ENCODE data around the gene RNF157.

The RNF157 gene

DNA sequence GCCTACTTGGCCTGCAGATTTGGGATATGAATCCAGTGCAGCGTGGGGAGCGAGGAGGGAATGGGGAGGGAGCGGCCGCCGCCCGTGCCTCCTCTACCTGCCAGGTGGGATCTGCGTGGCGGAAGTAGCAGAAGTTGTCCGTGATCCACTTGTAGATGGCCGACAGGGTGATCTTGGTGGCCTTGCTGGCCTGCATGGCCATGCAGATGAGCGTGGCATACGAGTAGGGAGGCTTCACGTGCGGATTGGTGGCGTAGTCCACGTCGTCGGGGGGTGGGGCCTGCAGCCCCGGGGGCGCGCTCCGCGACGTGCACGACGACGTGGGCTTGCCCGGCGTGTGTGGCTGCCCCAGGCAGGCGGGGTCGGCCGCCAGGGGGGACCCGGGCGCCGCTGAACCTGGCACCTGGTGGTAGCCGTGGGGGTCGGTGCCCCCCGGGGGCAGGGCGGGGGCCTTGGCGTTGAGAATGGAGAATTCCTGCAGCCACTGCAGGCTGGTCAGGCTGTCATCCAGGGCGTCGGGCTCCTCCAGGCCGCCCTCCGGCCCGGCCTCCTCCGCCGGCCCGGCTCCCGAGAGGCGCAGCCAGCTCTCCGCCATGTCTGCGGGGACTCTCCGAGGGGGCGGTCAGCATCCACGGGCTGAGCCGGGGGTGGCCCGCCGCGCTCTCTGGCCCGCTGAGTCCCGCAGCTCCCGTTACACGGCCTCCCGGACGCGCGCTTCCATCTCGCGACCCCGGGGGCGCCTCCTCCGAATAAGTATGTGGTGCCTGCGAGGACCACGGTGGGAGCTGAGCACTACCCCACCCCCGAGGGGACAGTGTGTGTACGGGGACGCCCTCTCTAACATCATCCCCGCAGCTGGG is 100.3 kb downstream of the RNF157 start:
- peak; percentile 44 for DNase-seq

GRCh38 chr17:76138896-76139752 is 101.2 kb downstream of the RNF157 start:
- no peak for DNase-seq

DNA sequence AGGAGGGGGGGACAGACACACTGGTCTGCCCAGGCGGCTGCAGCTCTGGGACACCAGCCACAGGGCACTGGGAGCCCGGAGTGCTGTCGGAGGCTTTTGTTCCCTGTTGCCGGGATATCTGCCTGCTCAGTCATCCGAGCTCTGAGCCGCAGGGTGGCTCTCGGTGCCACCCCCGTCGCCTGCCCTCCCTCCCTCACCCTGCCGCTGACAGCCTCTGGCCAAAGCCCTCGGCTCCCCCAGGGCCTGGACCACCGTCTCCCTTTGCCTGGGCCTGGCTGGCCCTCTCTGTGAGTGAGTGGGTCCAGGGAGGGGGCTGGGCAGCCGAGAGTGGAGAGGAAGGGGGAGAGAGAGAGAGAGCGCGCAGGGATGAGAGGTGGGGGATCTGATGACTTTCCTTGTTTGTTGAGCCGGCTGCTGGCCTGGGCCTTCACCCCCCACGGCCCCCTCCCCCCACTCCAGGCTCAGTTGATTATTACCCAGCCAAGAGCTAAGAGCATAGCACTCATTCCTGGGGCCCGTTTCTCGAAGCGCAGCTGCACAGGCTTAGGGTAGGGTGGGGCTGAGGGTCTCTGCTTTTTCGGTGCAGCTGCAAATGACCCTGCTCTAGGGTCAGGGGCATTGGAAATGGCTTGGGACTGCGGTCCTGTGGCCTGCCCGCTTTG is 101.9 kb downstream of the RNF157 start:
- no peak for DNase-seq

GRCh38 chr17:76137351-76138233 is 102.7 kb downstream of the RNF157 start:
- DNase-seq: no peak

- DNase-seq: no peak
Measured at GRCh38 chr17:76137001-76137350, 103.3 kb downstream of the RNF157 start.

DNA sequence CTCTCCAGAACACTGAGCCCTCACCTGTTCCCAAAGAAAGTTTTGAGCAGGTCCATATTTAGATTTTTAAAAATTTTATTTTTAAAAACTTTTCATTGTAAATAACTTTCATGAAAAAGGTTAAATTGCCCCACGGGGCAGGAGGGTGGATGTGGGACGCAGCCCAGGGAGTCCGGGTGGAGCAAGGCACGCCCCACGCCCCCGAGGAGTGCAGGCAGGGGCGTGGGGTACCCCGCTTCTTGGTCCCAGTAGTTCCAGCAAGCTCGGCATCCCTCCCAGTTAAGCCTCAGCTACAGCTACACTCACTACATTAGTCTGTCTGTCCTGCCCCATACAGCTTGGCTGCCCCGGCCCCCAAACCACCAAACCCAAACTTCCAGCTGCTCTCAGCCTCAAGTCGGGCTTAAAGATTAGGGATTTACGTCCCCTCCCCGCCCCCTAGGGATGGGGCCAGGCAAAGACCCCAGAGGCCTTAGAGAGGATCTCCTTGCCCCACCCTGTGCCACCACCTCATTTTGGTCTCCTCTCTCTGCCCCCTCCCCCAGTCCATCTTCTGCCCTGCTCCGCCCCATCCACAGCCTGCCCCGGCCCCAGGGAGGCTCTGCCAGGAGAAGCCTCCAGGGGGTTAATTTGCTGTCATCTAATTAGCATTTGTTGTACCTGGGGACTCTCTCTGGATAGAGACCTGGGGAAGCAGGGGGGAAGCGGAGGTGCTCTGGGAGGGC is 103.9 kb downstream of the RNF157 start:
- no peak for DNase-seq

GRCh38 chr17:76135810-76136188 is 104.5 kb downstream of the RNF157 start:
- no peak for DNase-seq

- DNase-seq: no peak
Measured at GRCh38 chr17:76134911-76135809, 105.1 kb downstream of the RNF157 start.

DNA sequence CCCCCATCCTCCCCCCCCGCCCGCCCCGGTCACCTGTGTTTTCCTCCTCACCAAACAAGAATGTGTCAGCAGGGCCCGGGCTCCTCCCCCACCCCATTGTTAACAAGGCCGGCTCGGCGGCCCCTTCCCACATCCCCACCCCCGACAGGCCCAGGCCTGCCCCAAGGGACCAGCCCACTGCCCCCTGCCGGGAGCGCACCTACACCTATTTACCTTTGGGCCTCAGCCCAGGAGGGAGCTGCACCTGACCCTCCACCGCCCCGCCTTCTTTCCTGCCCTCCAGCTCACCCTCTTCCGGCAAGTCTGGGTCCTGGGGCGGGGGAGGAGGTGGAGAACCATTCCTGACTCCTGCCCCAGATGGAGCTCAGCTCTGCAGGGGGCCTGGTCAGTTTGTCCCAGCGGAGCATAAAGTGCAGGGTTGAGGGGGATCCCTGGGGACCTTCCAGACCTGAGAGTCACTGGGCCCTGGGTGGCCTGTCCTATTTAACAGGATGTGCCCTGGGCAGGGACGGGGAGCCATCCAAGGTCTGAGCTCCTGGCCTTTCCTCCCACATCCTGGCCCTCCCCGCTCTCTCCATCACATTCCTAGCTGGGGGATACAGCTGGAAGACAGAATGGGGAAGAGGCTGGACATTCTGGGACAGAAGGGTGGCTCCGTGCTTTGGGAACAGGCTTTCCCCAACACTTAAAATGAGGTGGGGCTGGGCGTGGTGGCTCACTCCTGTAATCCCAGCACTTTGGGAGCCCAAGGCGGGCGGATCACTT is 107.5 kb downstream of the RNF157 start:
- DNase-seq: no peak

- no peak for DNase-seq
Measured at GRCh38 chr17:76131692-76132573, 108.4 kb downstream of the RNF157 start.

DNA sequence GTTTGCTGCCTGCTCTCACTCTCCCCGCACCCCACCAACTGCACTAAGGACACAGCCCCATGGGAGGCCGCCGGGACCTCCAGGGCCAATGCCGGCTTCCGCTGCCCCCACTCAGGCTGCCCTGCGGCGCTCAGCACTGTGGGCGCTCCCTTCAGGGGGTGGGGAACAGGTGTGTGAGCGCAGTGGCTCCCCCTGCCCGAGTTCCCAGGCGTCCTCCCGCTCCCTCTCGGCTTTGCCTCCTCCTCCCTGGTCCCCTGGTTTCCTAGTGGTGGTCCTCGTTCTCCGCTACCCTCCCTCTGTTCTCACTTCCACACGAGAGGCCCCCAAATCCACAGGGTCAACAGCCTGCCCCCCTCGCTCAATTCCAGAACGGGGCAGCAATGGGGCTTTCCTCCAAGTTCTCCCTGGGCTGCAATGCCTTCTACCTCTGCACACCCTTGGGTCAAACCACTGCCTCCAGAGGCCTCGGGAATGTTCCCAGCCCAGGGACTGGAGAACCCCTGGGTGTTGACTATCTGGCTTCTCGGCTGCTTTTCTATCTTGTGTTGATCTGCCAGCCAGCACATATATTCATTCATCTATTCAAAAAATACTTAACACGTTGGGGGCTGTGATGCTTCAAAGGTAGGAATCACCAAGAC is 109.1 kb downstream of the RNF157 start:
- DNase-seq: no peak

DNA sequence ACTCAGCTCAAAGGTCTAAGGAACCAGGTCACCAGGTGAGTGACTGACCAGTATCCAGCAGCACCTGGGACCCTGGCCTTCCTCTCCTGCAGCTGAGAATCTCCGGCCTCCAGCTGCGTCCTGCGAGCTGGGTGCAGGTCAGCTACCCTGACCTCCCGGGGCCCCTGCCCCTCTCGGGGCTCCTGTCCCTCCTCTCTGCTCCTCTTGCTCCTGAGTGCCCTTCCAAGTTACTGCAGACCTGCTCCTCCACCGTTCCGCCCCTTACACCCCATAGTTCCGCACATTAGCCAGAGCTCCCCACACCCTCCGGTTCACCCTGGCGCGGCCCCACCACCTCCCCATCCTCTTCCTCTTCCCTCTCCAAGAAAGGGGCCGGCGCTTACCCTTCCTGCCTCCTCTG is 109.8 kb downstream of the RNF157 start:
- DNase-seq: no peak

DNA sequence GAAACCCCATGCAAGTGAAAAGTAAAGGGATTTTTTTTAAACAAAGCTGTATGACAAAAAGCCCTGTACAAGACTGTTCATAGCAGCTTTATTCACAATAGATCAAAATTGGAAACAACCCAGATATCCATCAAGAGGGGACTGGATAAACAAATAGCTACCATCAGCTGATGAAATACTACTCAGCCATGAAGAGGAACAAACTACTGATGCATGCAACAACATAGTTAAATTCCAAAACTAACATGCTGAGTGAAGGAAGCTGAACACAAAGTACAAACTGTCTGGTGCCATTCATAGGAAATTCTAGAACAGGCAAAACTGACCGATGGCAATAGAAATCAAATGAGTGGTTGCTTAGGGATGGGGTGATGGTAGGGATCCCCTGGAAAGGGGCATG is 114.4 kb downstream of the RNF157 start:
- DNase-seq: no peak

GRCh38 chr17:76125391-76125675 is 115.0 kb downstream of the RNF157 start:
- no peak for DNase-seq

DNA sequence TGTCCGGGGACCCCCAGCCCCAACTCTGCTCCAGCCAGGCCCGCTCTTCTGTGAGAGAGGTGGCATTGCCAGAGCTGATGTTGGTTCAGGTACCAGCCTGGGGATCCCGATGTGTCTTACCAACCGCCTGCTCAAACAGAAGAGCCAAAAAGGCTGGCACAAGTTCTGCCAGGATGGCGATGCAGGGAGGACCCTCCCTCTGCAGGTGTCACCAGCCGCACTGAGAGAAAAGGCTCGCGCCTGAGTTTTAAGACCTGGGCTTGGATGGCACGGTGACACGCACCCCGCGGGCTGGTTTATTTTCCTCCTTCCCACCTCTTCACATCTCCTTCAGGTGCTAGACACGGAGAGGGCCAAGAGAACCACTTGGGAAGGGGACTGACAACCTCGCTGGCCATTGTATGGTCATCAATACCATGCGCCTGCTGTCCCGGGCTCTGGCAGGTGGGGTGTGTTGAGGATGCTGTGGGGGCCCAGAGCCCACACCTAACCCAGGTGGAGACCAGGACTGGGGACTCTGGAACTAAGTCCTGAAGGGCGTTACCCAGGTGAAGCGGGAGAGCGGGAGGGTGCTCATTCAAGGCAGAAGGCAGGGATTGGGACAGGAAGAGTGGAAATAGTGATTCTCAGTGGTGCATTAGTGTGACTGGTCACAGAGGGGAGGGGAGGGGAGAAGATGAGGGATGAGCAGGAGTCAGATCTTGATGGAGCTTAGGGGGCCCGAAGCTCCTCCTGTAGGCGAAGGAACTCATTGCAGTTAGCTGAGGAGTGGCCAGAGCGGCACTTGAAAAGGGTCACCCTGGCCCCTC is 115.5 kb downstream of the RNF157 start:
- no peak for DNase-seq

DNA sequence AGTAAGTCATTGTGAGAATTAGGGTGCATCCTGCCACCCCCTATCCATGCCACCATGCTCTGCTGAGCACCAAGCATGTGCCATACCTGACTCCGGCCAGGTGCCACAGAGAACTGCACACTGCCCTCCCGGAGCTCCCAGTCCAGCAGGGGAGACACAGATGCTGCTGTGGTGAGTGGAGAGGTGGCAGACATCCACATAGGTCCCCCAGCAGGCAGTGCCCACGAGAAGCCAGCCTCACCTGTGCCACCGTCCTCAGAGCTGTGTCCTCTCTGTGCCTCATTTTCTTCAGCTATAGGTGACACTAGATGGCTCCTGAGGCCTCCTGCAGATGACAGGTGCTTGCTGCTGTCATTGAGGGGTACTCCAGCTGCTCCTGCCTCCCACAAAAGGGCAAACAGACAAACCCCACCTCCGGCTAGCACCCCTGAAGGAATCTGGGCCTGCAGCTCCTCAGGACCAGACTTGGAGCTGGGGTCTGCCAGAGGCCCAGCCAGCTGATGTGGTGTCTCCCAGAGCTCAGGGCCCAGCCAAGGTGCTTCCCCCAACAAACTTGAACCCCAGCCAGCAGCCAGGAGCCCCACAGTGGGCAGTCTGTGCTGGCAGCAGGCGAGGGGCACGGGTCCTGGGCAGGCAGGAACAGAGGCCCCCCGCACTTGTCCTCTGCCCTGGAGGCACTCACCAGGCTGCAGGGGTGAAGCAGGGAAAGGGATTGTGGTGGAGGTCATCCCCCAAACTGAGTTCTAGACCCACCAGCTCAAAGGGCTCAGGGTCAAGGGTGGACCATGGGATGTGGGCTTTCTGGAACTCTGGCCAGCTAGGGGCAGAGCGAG is 116.3 kb downstream of the RNF157 start:
- no peak for DNase-seq

DNA sequence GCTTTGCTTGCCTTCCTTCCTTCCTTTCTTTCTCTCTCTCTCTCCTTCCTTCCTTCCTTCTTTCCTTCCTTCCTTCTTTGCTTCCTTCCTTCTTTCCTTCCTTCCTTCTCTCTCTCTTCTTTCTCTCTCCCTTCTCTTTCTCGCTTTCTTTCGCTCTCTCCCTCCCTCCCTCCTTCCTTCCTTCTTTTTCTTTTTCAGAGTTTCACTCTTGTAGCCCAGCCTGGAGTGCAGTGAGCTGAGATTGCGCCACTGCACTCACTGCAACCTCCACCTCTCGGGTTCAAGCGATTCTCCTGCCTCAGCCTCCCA is 117.1 kb downstream of the RNF157 start:
- no peak for DNase-seq

Data from effector CD8-positive, alpha-beta T cell (primary cell).